ENCODE results near the gene STX10.

DNA sequence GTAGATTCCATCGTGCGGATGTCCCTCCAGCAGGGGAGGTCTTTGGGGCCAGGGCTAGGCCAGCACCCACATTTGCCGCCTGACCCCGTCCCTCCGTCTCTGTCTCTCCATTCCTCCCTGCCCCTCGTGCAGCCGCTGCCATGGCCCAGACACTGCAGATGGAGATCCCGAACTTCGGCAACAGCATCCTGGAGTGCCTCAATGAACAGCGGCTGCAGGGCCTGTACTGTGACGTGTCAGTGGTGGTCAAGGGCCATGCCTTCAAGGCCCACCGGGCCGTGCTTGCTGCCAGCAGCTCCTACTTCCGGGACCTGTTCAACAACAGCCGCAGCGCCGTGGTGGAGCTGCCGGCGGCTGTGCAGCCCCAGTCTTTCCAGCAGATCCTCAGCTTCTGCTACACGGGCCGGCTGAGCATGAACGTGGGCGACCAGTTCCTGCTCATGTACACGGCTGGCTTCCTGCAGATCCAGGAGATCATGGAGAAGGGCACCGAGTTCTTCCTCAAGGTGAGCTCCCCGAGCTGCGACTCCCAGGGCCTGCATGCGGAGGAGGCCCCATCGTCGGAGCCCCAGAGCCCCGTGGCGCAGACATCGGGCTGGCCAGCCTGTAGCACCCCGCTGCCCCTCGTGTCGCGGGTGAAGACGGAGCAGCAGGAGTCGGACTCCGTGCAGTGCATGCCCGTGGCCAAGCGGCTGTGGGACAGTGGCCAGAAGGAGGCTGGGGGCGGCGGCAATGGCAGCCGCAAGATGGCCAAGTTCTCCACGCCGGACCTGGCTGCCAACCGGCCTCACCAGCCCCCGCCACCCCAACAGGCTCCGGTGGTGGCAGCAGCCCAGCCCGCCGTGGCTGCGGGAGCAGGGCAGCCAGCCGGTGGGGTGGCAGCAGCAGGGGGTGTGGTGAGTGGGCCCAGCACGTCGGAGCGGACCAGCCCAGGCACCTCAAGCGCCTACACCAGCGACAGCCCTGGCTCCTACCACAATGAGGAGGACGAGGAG, 14.8 kb downstream of the STX10 start:
- TF ChIP-seq CTCF (conservative IDR thresholded peaks at IDR 0.05) (no peak), EZH2 (IDR thresholded peaks at IDR 0.05; ENCODE audit: low read depth) (no peak)

All from PC-9 (cell line).